ENCODE data around the gene TBC1D4.
A peak's percentile ranks its signal among the peaks of the same experiment; 100 is the strongest.
"Not testable (repeated sequence)": the region's sequence is repeated elsewhere in the genome, so short reads cannot be mapped to it uniquely, and the experiment has no call there.

TBC1D4 gene

GRCh38 chr13:75355609-75356008, 126.4 kb downstream of the TBC1D4 start:
- no peak for DNase-seq

- no peak for DNase-seq
These were observed 128.2 kb downstream of the TBC1D4 start for GRCh38 chr13:75353781-75354193.

GRCh38 chr13:75352641-75353327, 129.2 kb downstream of the TBC1D4 start:
- no peak for DNase-seq

DNA sequence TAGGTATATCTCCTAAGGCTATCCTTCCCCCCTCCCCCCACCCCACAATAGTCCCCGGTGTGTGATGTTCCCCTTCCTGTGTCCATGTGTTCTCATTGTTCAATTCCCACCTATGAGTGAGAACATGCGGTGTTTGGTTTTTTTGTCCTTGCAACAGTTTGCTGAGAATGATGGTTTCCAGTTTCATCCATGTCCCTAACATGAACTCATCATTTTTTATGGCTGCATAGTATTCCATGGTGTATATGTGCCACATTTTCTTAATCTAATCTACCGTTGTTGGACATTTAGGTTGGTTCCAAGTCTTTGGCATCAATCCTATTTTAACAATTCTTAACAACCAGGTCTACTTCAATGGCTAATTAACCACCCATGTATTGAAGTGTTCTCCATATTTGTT, 130.4 kb downstream of the TBC1D4 start:
- not testable (repeated sequence) for DNase-seq

DNA sequence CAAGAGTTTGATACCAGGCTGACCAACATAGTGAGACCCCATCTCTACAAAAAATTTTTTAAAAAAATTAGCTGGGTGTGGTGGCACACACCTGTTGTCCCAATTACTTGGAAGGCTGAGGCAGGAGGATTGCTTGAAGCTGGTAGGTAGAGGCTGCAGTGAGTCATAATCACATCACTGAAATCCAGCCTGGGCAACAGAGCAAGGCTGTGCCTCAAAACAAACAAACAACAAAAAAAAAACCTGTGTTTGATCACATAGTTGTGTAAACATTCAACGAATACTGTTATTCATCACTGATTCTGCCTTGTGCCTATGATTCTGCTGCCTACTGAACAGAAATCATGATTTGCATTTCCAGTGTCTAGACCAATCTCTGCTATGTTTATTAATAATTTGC, 134.0 kb downstream of the TBC1D4 start:
- no peak for DNase-seq

DNA sequence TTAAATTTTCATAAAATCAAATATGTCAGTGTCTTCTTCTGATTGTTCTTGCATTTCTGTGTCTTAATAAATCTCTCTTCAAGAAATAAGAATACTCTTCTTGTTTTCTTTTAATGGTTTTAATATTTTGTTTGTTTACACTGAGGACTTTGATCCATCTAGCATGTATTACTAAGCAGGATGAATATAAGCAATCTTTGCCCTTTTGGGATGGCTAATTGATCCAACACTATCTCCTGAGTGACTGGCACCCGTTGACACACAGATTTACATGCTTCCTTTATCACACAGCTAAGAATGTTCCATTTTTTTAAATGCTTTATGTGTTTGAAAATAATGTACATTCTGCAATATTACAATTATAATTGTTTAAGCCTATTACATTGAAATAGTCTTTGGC, 134.5 kb downstream of the TBC1D4 start:
- DNase-seq = no peak

- DNase-seq = no peak
These were observed 136.8 kb downstream of the TBC1D4 start for GRCh38 chr13:75345193-75345592.

GRCh38 chr13:75341028-75341427, 140.9 kb downstream of the TBC1D4 start:
- DNase-seq = no peak

DNA sequence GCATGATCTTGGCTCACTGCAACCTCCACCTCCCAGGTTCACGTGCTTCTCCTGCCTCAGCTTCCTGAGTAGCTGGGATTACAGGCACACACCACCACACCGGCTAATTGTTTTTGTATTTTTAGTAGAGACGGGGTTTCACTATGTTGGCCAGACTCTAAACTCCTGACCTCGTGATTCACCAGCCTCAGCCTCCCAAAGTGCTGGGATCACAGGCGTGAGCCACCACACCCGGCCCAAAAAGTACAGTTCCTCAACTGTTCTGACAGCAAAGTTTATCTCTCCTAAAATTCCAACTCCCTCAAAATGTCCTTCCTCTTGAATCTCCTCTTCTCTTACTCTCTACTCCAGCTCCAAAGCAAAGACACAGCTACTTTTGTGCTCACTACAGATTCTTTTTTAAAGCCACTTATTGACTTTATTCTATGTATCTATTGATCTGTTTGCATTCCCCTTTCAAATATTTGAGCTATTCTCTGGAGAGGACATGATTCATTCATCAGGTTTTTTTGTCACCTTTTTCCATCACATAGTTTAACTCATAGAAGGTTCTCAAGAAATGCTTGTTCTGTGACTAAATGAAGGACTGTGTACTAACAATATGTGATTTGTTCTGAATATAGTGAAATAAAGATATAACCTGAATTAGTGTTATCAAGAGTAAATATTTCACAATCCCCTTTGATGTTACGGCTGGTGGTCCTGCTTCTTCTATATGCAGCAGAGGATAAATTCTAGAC, 142.2 kb downstream of the TBC1D4 start:
- no peak for DNase-seq

DNA sequence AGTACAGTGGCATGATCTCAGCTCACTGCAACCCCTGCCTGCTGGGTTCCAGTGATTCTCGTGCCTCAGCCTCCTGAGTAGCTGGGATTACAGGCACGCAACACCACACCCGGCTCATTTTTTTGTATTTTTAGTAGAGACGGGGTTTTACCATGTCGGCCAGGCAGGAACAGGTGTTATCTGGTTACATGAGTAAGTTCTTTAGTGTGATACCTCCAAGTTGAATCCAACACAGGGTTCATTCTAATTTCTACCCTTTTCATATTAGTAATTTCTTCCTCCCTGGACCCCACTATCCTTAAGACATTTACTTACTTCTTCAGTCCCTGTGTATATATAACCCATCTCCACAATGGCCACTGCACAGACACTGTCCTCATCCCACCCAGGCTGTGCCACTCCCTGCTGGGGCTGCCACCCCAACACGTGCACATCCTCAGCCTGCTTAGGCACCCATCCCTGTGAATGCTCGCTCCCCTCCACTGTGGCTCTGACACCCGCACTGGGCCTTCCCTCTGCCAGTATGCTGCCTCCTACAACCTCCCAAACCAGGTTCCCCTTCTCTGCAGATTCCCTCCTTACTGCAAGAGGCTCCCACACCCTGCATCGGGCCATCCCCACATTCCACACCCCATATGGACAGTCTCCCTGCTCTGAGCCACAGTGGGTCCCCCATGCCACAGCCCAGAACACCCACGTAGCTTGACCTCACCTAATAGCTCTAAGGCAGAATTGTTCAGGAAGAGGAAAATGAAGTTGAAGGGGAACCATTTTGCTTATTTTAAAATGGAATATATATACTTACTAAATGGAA, 147.1 kb downstream of the TBC1D4 start:
- no peak for DNase-seq

DNA sequence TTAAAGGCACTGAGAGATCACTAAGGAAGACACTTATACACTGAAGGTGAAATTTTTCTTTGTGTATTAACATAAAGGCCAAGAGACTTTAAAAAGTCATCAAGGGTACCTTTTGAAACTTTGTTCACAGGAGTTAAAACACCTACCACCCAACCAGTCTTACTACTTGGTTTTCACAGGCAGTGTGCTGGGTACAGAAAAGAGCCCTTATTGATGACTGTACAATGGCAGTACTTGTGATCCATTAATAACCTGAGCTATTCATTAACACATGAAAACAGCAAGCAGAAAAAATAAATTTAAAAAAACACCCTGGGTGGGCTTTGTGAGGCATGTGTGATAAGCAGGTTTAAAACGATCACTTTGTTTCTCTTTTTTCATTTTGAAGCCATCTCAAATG, 148.9 kb downstream of the TBC1D4 start:
- DNase-seq = no peak

DNA sequence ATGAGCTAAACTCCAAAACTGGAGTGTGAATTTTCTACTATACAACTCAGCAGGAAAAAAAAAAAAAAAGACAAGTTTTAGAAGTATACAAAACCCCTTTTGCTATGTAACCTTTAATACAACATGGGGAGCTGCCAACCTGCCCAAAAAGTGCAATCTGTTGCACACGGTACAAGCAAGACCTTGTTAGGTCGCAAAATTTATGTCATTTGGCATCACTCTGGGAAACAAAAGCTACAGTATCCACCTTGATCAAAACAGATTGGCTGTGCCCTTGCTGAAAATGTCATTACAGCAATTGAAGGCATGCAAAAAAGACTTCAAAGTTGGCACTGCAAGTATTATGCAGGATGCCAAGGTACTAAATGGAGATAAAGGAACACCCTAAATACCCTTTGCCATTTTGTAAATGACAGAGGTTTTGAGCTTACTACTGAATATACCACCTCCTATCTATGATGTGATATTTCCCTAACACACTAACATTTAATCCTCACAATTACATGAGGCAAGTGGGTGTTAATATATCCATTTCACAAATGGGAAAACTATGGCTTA, 150.1 kb downstream of the TBC1D4 start:
- DNase-seq = no peak

DNA sequence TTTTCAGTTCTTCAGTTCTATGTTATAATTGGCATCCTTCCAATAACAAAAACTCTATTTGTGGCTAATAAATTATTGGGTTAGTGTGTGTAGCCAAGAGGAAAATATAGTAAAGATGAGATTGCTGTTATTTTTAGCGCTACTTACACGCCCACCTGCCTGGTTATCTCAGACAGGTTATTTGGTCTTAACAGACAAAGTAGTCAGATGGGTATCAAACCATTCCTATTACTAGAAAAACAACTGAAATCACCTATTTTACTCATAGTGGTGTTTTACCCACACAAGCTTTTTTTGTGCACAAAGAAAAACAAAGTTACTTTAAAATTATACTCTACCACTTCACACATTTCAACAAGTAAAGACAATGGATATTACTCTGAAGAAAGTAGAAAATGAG, 151.2 kb downstream of the TBC1D4 start:
- no peak for DNase-seq

- no peak for DNase-seq
These were observed 152.2 kb downstream of the TBC1D4 start for GRCh38 chr13:75329723-75330122.

DNA sequence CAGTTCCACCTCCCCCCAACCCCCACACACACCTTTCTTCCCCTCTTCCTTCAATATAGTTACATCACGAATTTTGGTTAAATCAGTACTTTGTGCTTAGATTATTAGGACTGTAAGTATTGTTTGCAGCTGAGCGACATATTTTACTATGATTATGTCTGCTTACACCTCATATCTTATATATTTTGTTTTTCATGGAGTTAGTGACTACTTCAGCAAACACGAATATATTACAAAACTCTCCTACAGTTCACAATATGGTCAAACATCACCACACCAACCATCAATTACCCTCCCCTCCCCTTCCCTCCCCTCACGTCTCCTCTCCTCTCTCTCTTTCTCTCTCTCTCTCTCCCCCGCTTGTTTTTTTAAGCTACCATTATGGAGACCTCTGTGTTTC, 152.9 kb downstream of the TBC1D4 start:
- no peak for DNase-seq

DNA sequence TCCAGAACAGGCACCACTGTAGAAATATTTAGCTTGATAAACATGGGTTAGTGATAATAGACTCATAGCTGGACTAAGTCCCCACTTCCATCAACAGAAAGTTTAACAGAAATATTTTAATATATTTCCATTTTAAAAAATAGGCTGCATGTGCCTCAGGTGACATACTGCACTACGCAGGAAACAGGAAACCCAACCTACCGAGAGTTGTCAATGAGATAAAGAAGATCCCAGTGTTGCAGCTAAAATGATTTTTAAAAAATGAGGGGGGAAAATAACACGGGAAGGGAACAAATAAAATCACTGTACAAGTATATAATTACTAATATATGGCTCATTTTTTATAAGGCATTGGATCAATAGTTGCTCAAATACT, 154.8 kb downstream of the TBC1D4 start:
- no peak for DNase-seq

- peak; percentile 22 for DNase-seq
These were observed 155.5 kb downstream of the TBC1D4 start for GRCh38 chr13:75326173-75327134.

- DNase-seq = no peak
These were observed 156.3 kb downstream of the TBC1D4 start for GRCh38 chr13:75325711-75326110.

DNA sequence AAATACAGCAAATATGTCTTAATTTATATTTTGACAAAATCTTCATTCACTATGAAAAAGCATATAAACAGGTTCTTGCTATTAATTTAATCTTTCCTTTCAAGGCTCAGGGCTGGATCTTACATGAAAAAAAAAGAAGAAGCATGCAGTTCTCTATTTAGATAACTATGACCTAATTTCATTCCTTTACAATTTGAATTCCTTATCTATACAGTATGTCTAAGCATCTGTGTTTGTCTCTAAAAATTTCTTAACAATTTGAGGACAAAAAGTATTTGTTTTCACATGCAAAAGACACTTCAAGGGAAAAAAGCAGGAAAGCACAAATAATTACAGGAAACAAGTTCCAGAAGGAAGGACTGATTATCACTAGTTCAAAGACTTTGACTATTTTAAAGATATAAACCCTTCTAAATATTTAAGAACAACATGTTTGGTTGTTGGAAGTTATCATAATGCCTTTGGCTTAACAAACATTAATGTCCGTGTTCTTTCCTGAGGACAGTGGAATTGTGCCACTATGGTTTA, 157.5 kb downstream of the TBC1D4 start:
- DNase-seq = no peak

GRCh38 chr13:75321084-75321483, 160.9 kb downstream of the TBC1D4 start:
- no peak for DNase-seq

DNA sequence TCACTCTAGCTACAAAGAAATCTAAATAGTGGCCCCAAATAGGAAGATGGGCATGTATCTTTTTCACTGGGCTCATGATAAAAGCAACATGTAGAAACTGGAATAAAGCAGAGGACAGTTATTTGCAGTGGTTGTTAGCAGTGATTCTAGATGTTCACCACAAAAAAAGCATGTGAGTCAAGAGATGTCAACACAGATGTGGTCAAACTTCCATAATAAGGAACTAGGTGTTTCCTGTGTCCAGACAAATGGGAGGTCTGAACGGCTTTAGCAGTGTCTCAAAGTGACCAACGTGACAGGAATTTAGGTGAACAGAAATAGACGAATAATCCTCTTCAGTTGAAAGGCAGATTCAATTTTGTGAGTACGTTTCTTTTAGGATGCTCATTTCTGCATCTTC, 162.7 kb downstream of the TBC1D4 start:
- DNase-seq = no peak
